ENCODE data around the gene FAM3B.

GRCh38 chr21:41381731-41382130 is 65.1 kb downstream of the FAM3B start:
- TF ChIP-seq CTCF (IDR thresholded peaks at IDR 0.05; ENCODE audit: low read depth, low read length) (no peak), EZH2phosphoT487 (IDR thresholded peaks at IDR 0.05; ENCODE audit: low read depth) (no peak)

Data from OCI-LY3 (cell line).